ENCODE measurements around the gene NFKBIZ.

The NFKBIZ gene, protein sequence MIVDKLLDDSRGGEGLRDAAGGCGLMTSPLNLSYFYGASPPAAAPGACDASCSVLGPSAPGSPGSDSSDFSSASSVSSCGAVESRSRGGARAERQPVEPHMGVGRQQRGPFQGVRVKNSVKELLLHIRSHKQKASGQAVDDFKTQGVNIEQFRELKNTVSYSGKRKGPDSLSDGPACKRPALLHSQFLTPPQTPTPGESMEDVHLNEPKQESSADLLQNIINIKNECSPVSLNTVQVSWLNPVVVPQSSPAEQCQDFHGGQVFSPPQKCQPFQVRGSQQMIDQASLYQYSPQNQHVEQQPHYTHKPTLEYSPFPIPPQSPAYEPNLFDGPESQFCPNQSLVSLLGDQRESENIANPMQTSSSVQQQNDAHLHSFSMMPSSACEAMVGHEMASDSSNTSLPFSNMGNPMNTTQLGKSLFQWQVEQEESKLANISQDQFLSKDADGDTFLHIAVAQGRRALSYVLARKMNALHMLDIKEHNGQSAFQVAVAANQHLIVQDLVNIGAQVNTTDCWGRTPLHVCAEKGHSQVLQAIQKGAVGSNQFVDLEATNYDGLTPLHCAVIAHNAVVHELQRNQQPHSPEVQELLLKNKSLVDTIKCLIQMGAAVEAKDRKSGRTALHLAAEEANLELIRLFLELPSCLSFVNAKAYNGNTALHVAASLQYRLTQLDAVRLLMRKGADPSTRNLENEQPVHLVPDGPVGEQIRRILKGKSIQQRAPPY

DNA sequence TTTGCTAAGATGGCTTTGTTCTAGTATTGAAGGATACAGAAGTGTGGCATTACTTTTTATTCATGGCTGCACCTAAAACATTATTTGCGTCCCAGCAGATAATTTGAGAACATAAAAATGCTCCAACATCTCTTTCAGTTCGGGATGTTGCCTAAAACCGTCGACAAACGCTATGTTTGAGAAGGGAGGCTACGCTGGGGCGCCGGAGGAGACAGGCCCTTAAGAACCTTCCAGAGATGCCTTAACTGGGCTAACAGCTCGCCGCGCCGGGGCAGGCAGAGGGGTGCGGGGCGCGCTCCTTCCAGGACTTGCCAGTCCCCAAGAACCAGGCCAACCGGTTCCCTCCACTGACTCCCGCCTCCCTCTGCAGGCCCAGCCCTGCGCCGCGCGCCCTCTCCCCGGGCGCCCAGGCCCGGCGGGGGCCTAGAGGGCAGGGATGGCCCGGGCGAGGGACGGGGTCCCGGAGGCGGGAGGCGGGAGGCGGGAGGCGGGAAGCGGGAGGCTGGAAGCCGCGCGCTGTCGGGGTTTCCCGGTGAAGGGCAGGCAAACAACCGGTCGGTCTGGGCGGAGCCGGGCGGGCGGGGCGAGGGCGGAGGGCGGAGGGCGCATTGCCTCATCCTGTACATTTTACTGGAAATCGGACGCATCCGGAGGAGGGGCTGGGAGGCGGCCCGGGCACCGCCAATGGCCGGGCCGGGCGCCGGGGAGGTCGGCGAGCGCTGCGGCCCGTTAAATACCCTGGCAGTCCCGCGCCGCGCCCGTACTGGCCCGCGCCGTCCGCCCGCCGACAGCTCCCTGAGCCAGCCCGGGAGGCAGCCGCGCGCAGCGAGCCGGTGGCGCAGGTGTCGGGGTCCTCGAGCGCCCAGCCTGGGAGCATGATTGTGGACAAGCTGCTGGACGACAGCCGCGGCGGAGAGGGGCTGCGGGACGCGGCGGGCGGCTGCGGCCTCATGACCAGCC is at the start of gene NFKBIZ:
Gene NFKBIZ (plus strand): TSS at position 761 of the 960 bp plus-strand sequence. CDS start 115 bp downstream, at position 876.
- DNase-seq, result peak; percentile 93

DNA sequence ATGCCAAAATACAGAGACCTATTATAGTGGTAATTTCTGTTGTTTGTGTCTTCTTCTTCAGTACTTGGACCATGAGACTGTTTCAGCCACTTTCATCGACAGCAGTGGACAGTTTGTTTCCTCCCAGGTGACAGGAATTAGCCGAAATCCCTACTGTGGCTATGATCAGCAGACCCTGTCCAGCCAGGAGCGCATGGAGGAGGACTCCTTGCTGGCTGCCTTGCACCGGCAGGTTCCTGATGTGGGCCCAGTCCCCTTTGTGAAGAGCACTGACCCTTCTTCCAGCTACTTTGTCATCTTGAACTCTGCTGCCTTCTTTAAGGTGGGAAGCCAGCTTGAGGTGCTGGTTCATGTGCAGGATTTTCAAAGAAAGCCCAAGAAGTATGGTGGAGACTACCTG is 48.1 kb upstream of the NFKBIZ start:
- no peak for DNase-seq

DNA sequence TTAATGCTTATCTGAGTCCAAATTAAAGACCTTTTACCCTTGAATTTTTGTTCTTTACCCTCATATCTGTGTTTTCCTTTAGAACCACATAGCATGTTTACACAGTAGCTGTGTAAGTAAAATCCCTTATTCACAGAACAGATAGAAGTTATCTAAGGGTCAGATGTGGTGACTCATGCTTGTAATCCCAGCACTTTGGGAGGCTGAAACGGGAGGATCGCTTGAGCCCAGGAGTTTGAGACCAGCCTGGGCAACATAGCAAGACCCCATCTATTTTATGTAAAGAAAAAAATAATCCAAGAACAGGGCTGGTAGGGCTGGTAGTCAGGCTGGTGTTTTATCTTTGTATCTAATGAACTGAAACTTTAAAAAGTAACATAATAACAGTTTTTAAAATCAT is 47.1 kb upstream of the NFKBIZ start:
- DNase-seq, result no peak

DNA sequence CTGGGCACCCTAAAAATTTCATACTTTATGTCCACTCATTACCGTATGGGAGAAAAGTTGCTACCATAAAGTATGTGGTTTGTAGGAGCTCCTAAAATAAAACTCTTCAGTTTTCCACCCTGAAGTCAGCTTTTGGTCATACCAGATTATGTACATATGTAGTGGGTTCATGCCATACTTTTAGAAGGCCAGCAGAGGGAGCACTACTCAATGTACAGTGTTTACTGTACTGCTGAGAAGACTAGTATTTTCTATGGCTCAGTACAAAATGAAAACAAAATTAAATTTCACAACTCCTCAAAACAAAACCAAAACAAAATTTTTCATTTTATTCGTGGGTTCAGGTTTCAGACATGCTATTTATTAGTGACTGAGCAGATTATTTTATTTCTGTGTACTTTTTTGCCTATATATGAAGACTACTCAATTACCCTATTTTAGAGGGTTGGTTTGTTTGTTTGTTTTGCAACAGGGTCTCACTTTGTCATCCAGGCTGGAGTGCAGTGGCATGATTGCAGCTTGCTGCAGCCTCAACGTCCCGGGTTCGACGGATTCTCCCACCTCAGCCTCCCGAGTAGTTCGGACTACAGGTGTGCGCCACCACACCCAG is 46.0 kb upstream of the NFKBIZ start:
- peak; percentile 11 for DNase-seq

DNA sequence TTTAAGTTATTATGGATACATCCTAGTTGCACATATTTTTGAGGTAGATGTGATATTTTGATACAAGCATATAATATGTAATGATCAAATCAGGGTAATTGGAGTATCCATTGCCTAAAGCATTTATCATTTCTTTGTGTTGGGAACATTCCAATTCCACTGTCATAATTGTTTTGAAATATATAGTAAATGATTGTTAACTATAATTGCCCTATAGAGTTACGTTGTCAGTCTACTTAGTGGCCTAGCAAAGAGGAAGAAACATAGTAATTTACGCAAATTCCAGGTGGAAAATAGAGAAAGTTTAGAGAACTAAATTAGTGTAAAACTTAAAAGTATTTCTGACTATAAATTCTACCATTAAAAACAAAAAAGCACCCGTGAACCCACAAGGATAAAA is 45.4 kb upstream of the NFKBIZ start:
- DNase-seq, result no peak

DNA sequence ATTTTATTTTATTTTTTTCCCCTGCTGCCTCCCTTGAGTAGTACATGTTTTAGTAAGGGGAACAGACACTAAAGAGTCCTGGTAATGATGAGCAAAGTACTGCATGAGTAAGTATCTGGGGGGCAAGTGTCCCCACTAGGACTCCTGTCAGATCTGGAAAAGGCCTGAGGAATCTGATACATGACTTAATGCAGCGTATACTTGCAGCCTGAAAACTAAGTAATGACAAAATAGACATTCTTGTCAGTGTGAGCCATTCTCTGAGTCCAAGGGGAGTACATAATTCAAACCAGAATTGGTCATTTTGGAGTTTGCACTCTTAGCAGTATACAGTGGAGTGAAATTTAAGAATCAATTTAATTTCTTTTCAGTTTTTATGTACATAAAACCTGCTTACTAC is 42.8 kb upstream of the NFKBIZ start:
- DNase-seq, result no peak

DNA sequence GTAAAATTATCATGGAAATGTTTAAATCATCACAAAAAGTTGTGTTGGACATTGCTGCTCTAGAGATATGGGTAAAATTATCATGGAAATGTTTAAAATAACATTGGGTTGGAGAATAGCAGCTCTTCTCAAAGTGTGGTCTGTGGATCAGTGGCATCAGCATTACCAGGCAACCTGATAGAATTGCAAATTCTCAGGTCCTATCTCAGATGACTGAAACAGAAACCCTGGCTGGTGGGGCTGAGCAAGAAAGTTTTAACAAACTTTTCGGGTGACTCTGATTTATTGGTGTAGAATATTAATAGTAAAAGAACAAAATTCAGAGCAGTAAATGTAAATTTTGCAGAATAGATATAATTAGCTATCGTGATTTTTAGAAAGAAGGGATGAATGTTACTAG is 41.4 kb upstream of the NFKBIZ start:
- DNase-seq, result no peak

DNA sequence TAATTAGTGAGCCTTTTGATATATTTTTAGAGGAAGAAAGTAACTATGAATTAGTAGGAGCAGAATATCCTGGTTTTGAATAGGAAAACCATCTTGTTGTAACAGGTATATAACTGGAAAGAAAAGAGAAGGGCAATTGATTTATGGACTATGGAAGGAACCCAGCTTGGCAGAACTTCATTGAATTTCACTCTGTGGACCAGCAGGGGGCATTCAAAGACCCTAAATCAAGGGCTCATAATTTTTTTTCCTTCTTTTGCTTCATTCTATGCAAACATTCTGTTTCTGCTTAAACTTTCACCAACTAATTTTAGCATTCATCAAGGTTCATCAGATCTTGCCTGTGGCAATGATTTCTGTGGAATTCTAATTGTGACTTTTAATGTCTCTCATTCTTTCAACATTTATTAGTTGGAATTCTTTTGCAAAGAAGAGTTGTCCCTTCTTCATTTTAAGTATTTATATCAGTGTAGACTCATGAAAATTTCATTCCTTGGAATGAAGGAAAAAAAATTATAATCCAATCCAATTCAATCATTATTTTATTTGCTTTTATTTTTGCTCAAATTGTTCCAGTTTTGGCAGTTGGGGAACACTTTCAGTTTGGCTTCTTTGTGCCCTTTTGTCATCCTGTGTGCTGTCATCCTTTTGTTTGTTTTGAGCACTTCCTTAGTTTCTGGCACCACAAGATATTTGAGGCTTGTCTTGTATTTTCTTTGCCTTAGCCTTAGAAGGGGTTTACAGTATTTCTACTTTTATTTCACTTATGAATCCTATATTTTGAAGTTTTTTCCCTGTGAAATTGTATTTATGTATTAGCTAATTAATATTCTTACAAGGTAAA is 39.9 kb upstream of the NFKBIZ start:
- DNase-seq, result peak; percentile 18

DNA sequence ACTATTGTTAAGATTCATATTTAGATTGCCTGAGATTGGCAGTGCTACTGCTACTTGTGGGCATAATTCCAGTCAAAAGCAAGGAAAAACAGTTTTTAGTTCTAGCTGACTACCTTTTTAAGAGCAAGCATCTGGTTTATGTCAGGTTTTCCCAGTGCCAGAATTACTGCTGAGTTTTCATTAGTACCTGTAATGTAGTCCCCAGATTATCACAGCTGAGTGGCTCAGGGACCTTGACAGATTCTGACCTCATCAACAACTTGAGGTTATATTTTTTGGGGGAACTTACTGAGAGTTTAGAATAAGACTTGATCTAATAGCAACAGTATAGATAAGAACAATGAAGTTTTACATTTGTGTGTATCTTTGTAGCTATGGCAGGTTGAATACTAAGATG is 39.3 kb upstream of the NFKBIZ start:
- no peak for DNase-seq

DNA sequence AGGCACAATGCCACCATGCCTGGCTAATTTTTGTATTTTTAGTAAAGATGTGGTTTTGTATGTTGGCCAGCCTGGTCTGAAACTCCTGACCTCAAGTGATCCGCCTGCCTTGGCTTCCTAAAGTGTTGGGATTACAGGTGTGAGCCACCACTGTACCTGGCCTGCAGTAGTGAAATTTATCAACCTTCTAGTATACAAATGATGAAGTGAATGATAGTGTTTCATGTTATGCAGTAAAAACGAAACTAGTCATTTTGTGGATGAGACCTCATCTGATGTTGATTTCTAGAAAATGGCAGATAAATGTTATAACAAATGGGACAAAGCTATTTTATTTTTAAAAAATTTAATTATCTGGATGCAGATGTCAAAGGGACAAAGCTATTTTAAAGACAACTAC is 37.4 kb upstream of the NFKBIZ start:
- DNase-seq, result no peak

DNA sequence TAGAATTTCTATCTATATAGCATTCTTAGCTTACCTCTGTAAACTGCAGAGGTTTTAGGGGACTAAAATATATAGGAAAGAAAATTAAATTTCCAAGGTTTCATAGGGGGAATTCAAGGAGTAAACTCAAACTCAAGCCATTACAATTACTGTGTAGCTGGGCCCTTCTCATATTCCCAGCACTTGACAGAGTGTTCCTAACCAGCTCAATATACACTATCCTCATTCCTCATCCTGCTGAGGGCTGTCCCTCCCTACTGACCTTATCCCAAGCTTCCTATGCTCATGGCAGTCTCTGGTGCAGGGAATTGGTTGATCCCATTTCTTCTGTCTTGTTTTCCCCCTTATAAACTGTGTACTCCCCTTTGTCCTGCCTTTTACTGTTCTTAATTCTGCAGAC is 36.4 kb upstream of the NFKBIZ start:
- DNase-seq, result no peak

DNA sequence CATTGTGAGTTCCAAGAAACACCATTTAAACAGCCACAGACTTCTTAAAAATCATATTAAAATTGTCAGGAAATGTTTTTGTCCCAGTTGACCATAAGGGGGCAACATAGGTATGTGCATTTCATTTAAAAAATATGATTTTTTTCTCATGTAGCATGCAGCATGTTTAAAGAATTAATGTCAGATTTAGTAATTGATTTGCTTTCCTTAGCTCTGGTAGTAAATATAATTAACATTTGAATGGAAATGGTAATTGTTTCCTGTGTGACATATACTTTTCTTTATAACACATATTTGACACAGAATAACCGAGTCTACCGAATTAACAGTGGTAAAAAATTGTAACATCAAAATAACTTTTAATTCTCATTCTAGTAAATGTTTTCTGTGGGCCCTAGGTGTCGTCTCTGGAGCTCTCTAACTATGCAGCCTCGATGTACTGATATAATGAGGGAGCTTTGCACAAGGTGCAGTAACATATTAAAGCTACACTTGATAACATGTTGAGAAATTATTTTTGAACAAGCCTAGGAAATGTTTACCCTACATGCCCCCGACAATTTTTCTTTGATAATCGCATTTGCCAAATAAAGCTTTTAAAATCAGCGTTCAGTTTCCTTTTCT is 35.4 kb upstream of the NFKBIZ start:
- peak; percentile 7 for DNase-seq

DNA sequence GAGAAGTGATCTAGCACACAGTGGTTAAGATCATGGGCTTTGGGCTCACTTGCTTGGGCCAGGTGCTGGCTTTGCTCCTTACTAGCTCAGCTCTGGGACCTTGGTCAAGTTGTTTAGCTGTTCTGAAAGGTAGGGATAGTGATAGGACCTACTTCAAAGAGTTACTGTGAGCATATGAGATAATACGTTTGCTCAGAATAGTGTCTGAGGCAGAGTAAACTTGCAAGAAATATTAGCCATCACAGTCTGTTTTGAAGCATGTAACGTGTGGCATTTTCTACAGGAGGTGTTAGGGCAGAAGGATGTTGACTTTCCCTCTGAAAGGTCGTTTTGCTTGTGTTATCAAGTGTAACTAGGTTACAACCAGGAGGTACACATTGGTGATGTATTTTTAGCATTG is 34.5 kb upstream of the NFKBIZ start:
- DNase-seq, result peak; percentile 18

DNA sequence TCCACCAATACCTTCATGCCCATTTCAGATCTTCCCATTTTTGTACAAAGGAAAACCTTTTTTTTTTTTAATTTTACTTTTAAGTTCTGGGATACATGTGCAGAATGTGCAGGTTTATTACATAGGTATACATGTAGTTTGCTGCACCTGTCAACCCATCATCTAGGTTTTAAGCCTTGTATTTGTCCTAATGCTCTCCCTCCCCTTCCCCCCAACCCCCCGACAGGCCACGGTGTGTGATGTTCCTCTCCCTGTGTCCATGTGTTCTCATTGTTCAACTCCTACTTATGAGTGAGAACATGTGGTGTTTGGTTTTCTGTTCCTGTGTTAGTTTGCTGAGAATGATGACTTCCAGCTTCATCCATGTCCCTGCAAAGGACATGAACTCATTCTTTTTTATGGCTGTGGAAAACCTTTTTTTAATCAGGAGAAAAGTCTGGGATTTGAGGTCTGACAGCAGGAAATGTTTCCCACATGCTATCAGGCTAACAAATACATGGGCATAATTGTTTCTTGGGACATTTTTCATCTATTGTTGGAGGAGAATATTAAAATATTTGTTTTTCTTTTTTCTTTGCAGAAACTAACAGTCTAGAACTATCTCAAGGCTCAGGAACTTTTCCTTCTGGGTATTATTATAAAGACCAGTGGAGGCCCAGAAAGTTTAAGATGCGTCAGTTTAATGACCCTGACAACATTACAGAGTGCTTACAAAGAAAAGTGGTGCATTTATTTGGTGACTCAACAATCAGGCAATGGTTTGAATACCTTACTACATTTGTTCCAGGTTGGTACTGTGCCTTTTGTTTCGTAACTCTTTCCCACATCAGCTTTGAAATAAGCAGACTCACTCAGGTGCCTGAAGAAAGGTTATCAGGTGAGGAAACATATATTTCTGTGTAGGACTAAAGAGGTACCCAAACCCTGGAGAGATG is 32.8 kb upstream of the NFKBIZ start:
- DNase-seq, result no peak

DNA sequence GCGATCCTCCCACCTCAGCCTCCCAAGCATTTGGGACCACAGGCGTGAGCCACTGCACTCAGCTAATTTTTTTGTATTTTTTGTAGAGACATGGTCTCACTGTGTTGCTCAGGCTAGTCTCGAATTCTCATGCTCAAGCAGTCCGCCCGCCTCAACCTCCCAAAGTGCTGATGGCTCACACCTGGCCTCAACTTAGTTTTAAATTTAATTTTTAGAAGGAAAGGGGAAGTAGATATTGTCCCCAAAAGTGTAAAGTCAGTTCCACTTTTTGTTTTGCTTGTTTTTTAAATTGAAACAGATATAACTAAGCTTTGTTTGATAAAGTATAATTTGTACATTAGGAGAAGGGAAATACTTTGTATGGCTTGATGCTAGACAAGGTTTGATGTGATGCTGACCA is 31.3 kb upstream of the NFKBIZ start:
- no peak for DNase-seq

DNA sequence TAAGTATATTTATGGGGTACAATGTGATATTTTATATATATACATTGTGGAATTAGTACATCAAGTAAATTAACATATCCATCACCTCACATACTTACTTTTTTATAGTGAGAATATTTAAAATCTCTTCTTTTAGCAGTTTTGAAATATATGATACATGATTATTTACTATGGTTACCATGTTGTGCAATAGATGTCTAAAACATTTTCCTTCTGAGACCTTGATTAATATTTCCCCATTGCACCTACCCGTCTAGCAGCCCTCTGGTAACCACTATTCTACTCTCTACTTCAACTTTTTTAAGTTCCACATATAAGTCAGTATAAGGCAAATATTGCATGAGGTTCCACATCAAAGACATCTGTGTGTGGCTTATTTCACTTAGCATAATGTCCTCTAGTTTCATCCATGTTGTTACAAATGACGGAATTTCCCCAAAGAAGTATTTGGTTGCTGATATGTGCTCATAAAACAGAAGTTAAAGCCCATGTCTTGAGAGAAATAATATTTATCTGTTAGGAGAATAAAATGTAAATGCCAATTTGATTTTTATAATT is 29.6 kb upstream of the NFKBIZ start:
- DNase-seq, result no peak

DNA sequence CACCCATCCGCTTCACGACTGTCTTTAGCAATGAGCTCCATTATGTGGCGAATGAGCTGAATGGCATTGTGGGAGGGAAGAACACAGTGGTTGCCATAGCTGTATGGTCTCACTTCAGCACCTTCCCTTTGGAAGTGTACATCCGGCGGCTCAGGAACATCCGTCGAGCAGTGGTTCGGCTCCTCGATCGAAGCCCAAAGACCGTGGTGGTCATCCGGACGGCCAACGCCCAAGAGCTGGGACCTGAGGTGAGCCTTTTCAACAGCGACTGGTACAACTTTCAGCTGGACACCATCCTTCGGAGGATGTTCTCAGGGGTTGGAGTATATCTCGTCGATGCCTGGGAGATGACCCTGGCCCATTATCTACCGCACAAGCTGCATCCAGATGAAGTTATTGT is 27.8 kb upstream of the NFKBIZ start:
- DNase-seq, result no peak

DNA sequence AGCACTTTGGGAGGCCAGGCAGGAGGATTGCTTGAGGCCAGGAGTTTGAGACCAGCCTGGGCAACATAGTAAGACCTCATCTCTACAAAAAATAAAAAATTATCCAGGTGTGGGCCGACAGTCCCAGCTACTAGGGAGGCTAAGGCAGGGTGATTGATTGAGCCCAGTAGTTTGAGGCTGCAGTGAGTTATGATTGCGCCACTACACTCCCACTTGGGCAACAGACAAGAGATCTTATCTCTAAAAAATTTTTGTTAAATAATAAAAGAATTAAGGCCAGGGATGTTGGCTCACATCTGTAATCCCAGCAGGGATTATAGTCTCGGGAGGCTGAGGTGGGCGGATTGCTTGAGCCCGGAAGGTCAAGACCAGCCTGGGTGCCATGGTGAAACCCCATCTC is 25.8 kb upstream of the NFKBIZ start:
- no peak for DNase-seq

DNA sequence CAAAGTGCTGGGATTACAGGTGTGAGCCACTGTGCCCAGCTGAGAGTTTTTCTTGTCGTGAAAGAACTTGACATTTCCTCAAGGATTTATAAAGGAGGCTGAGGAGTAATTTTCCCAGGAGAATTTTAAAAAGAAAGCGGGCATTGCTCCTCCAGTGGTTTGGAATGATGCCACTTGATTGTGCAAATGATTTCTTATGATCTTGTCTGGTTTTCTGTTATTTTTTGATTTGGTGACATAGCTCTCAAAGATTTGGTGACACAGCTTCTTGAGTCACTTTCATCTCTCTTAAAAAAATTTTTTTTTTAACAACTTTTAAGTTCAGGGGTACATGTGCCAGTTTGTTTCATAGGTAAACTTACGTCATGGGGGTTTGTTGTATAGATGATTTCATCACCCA is 24.6 kb upstream of the NFKBIZ start:
- no peak for DNase-seq

DNA sequence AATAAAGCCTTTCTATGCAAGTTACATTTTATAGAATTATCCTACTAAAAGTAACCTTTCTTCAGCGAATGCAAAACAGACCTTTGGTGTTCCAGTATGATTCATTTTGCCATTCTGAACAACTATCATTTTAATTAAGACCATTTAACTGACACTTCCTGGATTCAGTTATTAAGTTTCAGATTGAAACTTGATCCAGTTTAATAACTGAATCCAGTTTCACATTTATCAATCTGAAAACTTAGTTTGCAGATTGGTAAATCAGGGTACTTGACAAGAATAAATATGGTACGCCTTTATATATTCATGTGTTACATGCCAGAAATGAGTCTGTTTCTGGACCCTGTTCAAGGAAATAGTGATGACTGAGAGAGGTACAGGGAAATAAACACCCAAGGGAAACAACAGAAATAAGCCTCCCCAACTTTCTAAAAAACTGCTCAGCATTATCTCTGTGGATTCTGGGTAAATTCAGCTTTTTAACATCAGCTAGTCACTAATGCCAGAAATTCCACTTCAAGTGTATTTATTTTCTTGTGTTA is 23.3 kb upstream of the NFKBIZ start:
- DNase-seq, result no peak
